Liver (tissue), 9 donors: ENCODE data around the gene NLRC5. TPM values are rescaled to one million over a fixed set of nuclear protein-coding genes. Genes with fewer than 3 reads are reported as not detected.
"Not testable (repeated sequence)": the region's sequence is repeated elsewhere in the genome, so short reads cannot be mapped to it uniquely, and the experiment has no call there.

Experiments used
- DNase-seq: peaks from one replicate; pipeline ENCODE4 v3.0.0-alpha.2; 2017; ENCODE audit warnings: low spot score
- H3K27ac ChIP-seq, 2 donors: one replicate each; pipeline ENCODE4 v1.7.0; 2013; ENCODE audit warnings: inconsistent platforms in 2 of 2, low read length in 2 of 2, control low read depth in 1 of 2, low read depth in 1 of 2, mild to moderate bottlenecking in 1 of 2
- H3K27me3 ChIP-seq, 4 donors: one replicate each; pipeline versions ENCODE4 v1.6.1 to v1.7.0; 2013; ENCODE audit warnings: low read length in 3 of 4, inconsistent platforms in 1 of 4, mild to moderate bottlenecking in 1 of 4, moderate library complexity in 1 of 4; ENCODE audit not compliant: control insufficient read depth in 4 of 4, insufficient read depth in 4 of 4
- H3K36me3 ChIP-seq, 4 donors: one replicate each; pipeline versions ENCODE4 v1.6.1 to v1.7.0; 2013; ENCODE audit warnings: low read length in 3 of 4, mild to moderate bottlenecking in 3 of 4, low read depth in 1 of 4, moderate library complexity in 1 of 4; ENCODE audit not compliant: control insufficient read depth in 4 of 4, insufficient read depth in 3 of 4
- H3K4me1 ChIP-seq, 4 donors: one replicate each; pipeline versions ENCODE4 v1.6.1 to v1.7.0; 2013; ENCODE audit warnings: low read length in 3 of 4, mild to moderate bottlenecking in 3 of 4, moderate library complexity in 1 of 4; ENCODE audit not compliant: control insufficient read depth in 4 of 4, insufficient read depth in 4 of 4
- H3K4me3 ChIP-seq, 3 donors: one replicate each; pipeline versions ENCODE4 v1.6.1 to v1.7.0; 2013; ENCODE audit warnings: low read length in 3 of 3, control low read depth in 1 of 3, low read depth in 1 of 3, mild to moderate bottlenecking in 1 of 3
- H3K9ac ChIP-seq, 2 donors: one replicate each; pipeline ENCODE4 v1.7.0; 2013; ENCODE audit warnings: low read length in 2 of 2, mild to moderate bottlenecking in 2 of 2, moderate library complexity in 2 of 2, control low read depth in 1 of 2, low read depth in 1 of 2
- H3K9me3 ChIP-seq, 4 donors: one replicate each; pipeline versions ENCODE4 v1.6.1 to v1.7.0; 2013; ENCODE audit warnings: low read length in 3 of 4; ENCODE audit not compliant: control insufficient read depth in 4 of 4
- ATF3 ChIP-seq: IDR thresholded peaks from 2 replicates; pipeline ENCODE4 v1.6.1; 2016; ENCODE audit warnings: antibody characterized with exemption
- CTCF ChIP-seq: fragments of 150-350 bp; IDR thresholded peaks from 2 replicates; pipeline ENCODE4 v1.5.1; 2017; ENCODE audit warnings: improper control_type of control experiment, low read depth, low read length; ENCODE audit not compliant: missing input control
- EGR1 ChIP-seq, 2 donors: IDR thresholded peaks; 2 replicates each; pipeline ENCODE4 v1.6.1; 2016 to 2018; ENCODE audit warnings: antibody characterized with exemption in 2 of 2, low read depth in 2 of 2
- FOXA1 ChIP-seq: IDR thresholded peaks from 2 replicates; pipeline ENCODE4 v1.6.1; 2016; ENCODE audit warnings: antibody characterized with exemption
- FOXA2 ChIP-seq: IDR thresholded peaks from 2 replicates; pipeline ENCODE4 v1.6.1; 2016; ENCODE audit warnings: antibody characterized with exemption
- GABPA ChIP-seq, 2 donors: IDR thresholded peaks in 1 of 2; conservative IDR thresholded peaks in 1 of 2; 2 replicates each; pipeline ENCODE4 v1.6.1; 2016; ENCODE audit warnings: antibody characterized with exemption in 2 of 2, mild to moderate bottlenecking in 1 of 2, moderate library complexity in 1 of 2
- HNF4A ChIP-seq, 2 donors: conservative IDR thresholded peaks; 2 replicates each; pipeline ENCODE4 v1.6.1; 2016; ENCODE audit warnings: antibody characterized with exemption in 2 of 2, mild to moderate bottlenecking in 2 of 2
- HNF4G ChIP-seq: IDR thresholded peaks from 2 replicates; pipeline ENCODE4 v1.6.1; 2016; ENCODE audit warnings: antibody characterized with exemption
- MAX ChIP-seq: IDR thresholded peaks from 2 replicates; pipeline ENCODE4 v1.6.1; 2016; ENCODE audit warnings: antibody characterized with exemption
- NR2F2 ChIP-seq: IDR thresholded peaks from 2 replicates; pipeline ENCODE4 v1.6.1; 2016; ENCODE audit warnings: antibody characterized with exemption
- RAD21 ChIP-seq, 2 donors: IDR thresholded peaks; 2 replicates each; pipeline ENCODE4 v1.6.1; 2016; ENCODE audit warnings: antibody characterized with exemption in 2 of 2, mild to moderate bottlenecking in 2 of 2
- REST ChIP-seq: IDR thresholded peaks from 2 replicates; pipeline ENCODE4 v1.6.1; 2016; ENCODE audit warnings: antibody characterized with exemption, mild to moderate bottlenecking
- RXRA ChIP-seq, 2 donors: IDR thresholded peaks; 2 replicates each; pipeline ENCODE4 v1.6.1; 2017 to 2018; ENCODE audit warnings: antibody characterized with exemption in 2 of 2, mild to moderate bottlenecking in 1 of 2
- SP1 ChIP-seq: IDR thresholded peaks from 2 replicates; pipeline ENCODE4 v1.6.1; 2018; ENCODE audit warnings: antibody characterized with exemption, mild to moderate bottlenecking
- TAF1 ChIP-seq: conservative IDR thresholded peaks from 2 replicates; pipeline ENCODE4 v1.6.1; 2016; ENCODE audit warnings: antibody characterized with exemption, mild to moderate bottlenecking
- ZBTB33 ChIP-seq: IDR thresholded peaks from 2 replicates; pipeline ENCODE4 v1.6.1; 2016; ENCODE audit warnings: antibody characterized with exemption
- WGBS: extraction: QIAGEN DNeasy Blood & Tissue Kit; methylation state at CpG from one replicate; pipeline ENCODE4 v1.1.7; 2013; 5-methylcytosine and 5-hydroxymethylcytosine counted together
- polyA plus RNA-seq, 2 donors: library from polyadenylated mRNA; stranded (reverse) in 1 of 2; unstranded in 1 of 2; fragments of 200-250 nt in 1 of 2; fragments of >200 nt in 1 of 2; fragmentation: Nextera tagmentation in 1 of 2; extraction: Ambion mirVana in 1 of 2; gene quantifications; one replicate each; pipeline versions ENCODE4 v1.2.1 to v1.2.3, GENCODE V29; 2013 to 2015
- total RNA-seq, 2 donors: library from RNA; depleted of rRNA; stranded (reverse); fragments of >200 nt; gene quantifications; one replicate each; pipeline ENCODE4 v1.2.3, GENCODE V29; 2014
- donor health status: healthy.
- donor health status: healthy.
- donor health status: healthy.
- donor health status: healthy.
- donor health status: healthy.

NLRC5 gene
- total and polyA plus RNA-seq, 4 donors = 4.7 to 23.3 (median 8.8) TPM

- DNase-seq = no peak
- no peaks in the 10 kb centered on the region for H3K27me3 ChIP-seq
- peaks cover 1 to 20% (median 12%) of the 10 kb centered on the region in 4 donors for H3K4me1 ChIP-seq
- peak overlapping the region in 1 of 3 donors; percentile 84 for H3K4me3 ChIP-seq
- peak overlapping the region in 1 of 2 donors; percentile 2 for H3K27ac ChIP-seq
- no peak for TF ChIP-seq FOXA1
- no peak for TF ChIP-seq TAF1
- peak overlapping the region; percentile 64 for H3K9ac ChIP-seq
- WGBS = 73% methylated on average over 16 of the region's 16 CpGs
- no peaks in the 10 kb centered on the region for H3K9me3 ChIP-seq
- H3K36me3 ChIP-seq = no peaks in the 10 kb centered on the region
Measured at GRCh38 chr16:56990407-56991286, 1.3 kb downstream of the NLRC5 start.

GRCh38 chr16:56992431-56992830 is 3.1 kb downstream of the NLRC5 start:
- WGBS = 94% methylated on average over 1 of the region's 1 CpG
- not testable (repeated sequence) for DNase-seq, H3K9ac ChIP-seq, H3K9me3 ChIP-seq, H3K27ac ChIP-seq, H3K4me3 ChIP-seq, H3K27me3 ChIP-seq, H3K36me3 ChIP-seq
- H3K4me1 ChIP-seq = peaks cover 1 to 20% (median 12%) of the 10 kb centered on the region in 4 donors

GRCh38 chr16:56993204-56993603 is 3.8 kb downstream of the NLRC5 start:
- Histone ChIP-seq H3K9me3 (no peaks in the 10 kb centered on the region), H3K4me3 (no peak overlapping the region), H3K4me1 (peaks cover 1 to 20% (median 12%) of the 10 kb centered on the region in 4 donors), H3K27me3 (no peaks in the 10 kb centered on the region), H3K9ac (no peak overlapping the region), H3K36me3 (no peaks in the 10 kb centered on the region), H3K27ac (no peak overlapping the region)
- no peak for DNase-seq
- no peak for TF ChIP-seq ZBTB33
- no peak for TF ChIP-seq TAF1
- no peak for TF ChIP-seq REST
- no peak for TF ChIP-seq EGR1 (IDR thresholded peaks at IDR 0.05; ENCODE audit: low read depth in 2 of 2)
- no peak for TF ChIP-seq FOXA2
- TF ChIP-seq HNF4A (conservative IDR thresholded peaks at IDR 0.05) = no peak
- no peak for TF ChIP-seq RXRA (IDR thresholded peaks at IDR 0.05)
- TF ChIP-seq HNF4G = no peak
- TF ChIP-seq NR2F2 = no peak
- TF ChIP-seq MAX = no peak
- TF ChIP-seq ATF3 = no peak
- no peak for TF ChIP-seq SP1
- no peak for TF ChIP-seq FOXA1
- TF ChIP-seq CTCF = no peak
- no peak for TF ChIP-seq GABPA (IDR thresholded peaks at IDR 0.05 in 1 of 2, conservative IDR thresholded peaks at IDR 0.05 in 1 of 2)
- TF ChIP-seq RAD21 (IDR thresholded peaks at IDR 0.05) = no peak
- WGBS = 67% methylated on average over 2 of the region's 2 CpGs
